ENCODE results near the gene ELL3. TPM values are rescaled to one million over a fixed set of nuclear protein-coding genes. Genes with fewer than 3 reads are reported as not detected.

Gene ELL3
- total RNA-seq, 1 donor from 2014 or later, result 0.82 TPM

DNA sequence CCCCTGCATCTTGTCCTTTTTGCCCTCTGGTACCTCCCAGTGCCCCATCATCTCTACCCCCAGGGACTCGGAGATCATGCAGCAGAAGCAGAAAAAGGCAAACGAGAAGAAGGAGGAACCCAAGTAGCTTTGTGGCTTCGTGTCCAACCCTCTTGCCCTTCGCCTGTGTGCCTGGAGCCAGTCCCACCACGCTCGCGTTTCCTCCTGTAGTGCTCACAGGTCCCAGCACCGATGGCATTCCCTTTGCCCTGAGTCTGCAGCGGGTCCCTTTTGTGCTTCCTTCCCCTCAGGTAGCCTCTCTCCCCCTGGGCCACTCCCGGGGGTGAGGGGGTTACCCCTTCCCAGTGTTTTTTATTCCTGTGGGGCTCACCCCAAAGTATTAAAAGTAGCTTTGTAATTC lies 16.9 kb upstream of the ELL3 start:
- Histone ChIP-seq H3K36me3 (peaks cover 44% of the 10 kb centered on the region), H3K4me3 (peak overlapping the region; percentile 98), H3K27me3 (ENCODE audit: low read depth) (no peaks in the 10 kb centered on the region), H3K27ac (replicated peaks) (peak overlapping the region; percentile 99), H3K9me3 (replicated peaks) (no peaks in the 10 kb centered on the region), H3K4me1 (peaks cover 69% of the 10 kb centered on the region)
- intact Hi-C loops (cut with micrococcal nuclease), result no loop called here
- TF ChIP-seq, protein P1, sequence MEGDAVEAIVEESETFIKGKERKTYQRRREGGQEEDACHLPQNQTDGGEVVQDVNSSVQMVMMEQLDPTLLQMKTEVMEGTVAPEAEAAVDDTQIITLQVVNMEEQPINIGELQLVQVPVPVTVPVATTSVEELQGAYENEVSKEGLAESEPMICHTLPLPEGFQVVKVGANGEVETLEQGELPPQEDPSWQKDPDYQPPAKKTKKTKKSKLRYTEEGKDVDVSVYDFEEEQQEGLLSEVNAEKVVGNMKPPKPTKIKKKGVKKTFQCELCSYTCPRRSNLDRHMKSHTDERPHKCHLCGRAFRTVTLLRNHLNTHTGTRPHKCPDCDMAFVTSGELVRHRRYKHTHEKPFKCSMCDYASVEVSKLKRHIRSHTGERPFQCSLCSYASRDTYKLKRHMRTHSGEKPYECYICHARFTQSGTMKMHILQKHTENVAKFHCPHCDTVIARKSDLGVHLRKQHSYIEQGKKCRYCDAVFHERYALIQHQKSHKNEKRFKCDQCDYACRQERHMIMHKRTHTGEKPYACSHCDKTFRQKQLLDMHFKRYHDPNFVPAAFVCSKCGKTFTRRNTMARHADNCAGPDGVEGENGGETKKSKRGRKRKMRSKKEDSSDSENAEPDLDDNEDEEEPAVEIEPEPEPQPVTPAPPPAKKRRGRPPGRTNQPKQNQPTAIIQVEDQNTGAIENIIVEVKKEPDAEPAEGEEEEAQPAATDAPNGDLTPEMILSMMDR (IDR thresholded peaks at IDR 0.05; ENCODE audit: borderline replicate concordance), result no peak
- no peak for DNase-seq

DNA sequence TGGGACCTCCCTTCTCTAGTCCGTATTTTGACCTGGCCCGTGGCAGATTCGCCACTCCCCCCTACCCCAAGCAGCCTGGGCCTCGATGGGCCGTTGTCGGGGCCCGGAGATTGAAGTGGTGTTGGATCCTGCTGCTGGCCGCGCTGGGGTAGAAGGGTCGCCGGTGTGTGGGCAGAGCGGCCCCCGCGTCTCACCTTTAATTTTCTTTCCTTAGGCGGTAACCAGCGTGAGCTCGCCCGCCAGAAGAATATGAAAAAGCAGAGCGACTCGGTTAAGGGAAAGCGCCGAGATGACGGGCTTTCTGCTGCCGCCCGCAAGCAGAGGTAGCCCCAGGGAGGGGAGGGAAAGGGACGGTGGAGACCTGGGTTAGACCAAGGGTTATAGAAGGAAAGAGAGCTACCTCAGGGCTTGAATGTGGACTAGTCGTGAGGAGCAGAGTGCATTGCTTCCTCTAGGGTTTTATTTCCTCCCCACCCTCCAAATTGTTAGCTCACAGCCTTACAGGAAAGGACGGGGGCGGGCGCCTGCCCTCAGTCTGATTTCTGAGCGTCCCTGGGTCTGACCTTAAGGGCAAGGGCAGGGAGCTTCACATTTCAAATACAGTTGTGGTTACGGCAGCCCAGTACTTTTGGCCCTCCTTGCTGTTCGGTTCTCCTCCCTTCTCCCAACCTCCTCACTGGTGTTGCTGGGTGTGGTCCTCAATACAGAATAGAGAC lies 16.2 kb upstream of the ELL3 start:
- intact Hi-C loops (cut with micrococcal nuclease), result no loop called here
- Histone ChIP-seq H3K36me3 (peaks cover 42% of the 10 kb centered on the region), H3K27me3 (ENCODE audit: low read depth) (no peaks in the 10 kb centered on the region), H3K9me3 (replicated peaks) (no peaks in the 10 kb centered on the region), H3K4me3 (peak overlapping the region; percentile 98), H3K27ac (replicated peaks) (peak overlapping the region; percentile 99), H3K4me1 (peaks cover 62% of the 10 kb centered on the region)
- TF ChIP-seq, protein P1 (IDR thresholded peaks at IDR 0.05; ENCODE audit: borderline replicate concordance), result peak; percentile 26
- no peak for DNase-seq

DNA sequence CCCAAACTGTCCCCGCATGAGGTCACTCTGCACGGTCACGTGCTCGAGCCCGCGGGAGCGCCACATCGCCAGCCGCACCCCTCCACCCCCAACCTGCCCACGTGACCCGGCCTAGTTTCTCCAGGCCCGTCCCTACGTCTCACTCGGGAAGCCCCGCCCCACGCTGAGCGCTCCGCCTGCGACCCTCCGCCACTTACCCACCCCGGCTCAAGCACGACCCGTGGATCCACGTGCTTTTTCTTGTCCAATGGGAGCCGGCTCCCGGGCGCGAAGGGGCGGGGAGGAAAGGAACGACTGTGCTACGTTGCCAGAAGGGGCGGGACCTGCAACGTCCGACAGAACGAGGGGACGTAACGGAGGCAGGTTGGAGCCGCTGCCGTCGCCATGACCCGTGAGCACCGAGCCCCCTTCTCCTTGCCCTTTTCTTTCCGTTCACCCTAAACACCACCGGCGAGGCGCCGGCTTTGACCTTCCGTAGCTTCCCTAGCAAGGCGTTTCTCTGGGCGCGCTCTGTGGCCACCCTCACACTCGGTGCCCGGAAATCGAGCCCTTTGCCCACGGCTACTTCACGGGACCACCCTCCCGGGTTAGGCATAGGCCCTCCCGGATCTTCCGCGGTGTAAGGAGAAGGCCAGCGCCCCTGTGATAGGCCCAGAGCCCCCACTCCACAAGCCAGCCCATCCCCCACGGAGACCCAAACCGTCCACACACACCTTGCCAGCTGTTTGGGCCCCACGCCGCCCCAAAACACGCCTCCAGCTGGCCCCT lies 15.4 kb upstream of the ELL3 start, which contains the start of gene SERF2:
Gene SERF2 (plus strand): TSS at position 328 of the 768 bp plus-strand sequence. CDS start 57 bp downstream, at position 385.
- TF ChIP-seq, protein P1 (IDR thresholded peaks at IDR 0.05; ENCODE audit: borderline replicate concordance), result no peak
- DNase-seq, result peak; percentile 100
- peak within 1 kb of the TSS; percentile 99 for H3K27ac ChIP-seq (replicated peaks)
- H3K4me1 ChIP-seq, result peaks cover 55% of the 10 kb centered on the region
- H3K9me3 ChIP-seq (replicated peaks), result no peaks in the 10 kb centered on the region
- intact Hi-C loops (cut with micrococcal nuclease), result no loop called here
- H3K36me3 ChIP-seq, result peaks cover 42% of the 10 kb centered on the region
- H3K27me3 ChIP-seq (ENCODE audit: low read depth), result no peaks in the 10 kb centered on the region
- H3K4me3 ChIP-seq, result peak within 1 kb of the TSS; percentile 98

GRCh38 chr15:43789409-43789808 lies 12.6 kb upstream of the ELL3 start:
- H3K27me3 ChIP-seq (ENCODE audit: low read depth), result no peaks in the 10 kb centered on the region
- intact Hi-C loops (cut with micrococcal nuclease), result no loop called here
- no peak overlapping the region for H3K4me3 ChIP-seq
- H3K4me1 ChIP-seq, result peaks cover 27% of the 10 kb centered on the region
- no peak for DNase-seq
- H3K36me3 ChIP-seq, result peaks cover 14% of the 10 kb centered on the region
- H3K27ac ChIP-seq (replicated peaks), result no peak overlapping the region
- no peaks in the 10 kb centered on the region for H3K9me3 ChIP-seq (replicated peaks)
- TF ChIP-seq, protein P1 (IDR thresholded peaks at IDR 0.05; ENCODE audit: borderline replicate concordance), result no peak

GRCh38 chr15:43779016-43779415 lies 2.2 kb upstream of the ELL3 start:
- Histone ChIP-seq H3K27me3 (ENCODE audit: low read depth) (no peaks in the 10 kb centered on the region), H3K4me3 (no peak overlapping the region), H3K27ac (replicated peaks) (no peak overlapping the region), H3K4me1 (peaks cover 21% of the 10 kb centered on the region), H3K36me3 (peaks cover under 1% of the 10 kb centered on the region), H3K9me3 (replicated peaks) (no peaks in the 10 kb centered on the region)
- DNase-seq, result no peak
- intact Hi-C loops (cut with micrococcal nuclease), result no loop called here
- TF ChIP-seq, protein P1 (IDR thresholded peaks at IDR 0.05; ENCODE audit: borderline replicate concordance), result no peak
